IMR-90 (cell line): ENCODE measurements around the gene NES.

Experiments
- CEBPB ChIP-seq: IDR thresholded peaks from 2 replicates; pipeline ENCODE4 v1.6.1; 2012; ENCODE audit warnings: low read depth, low read length, improper control_type of control experiment
- CTCF ChIP-seq: conservative IDR thresholded peaks from 2 replicates; pipeline ENCODE4 v1.5.1; 2012; ENCODE audit warnings: mild to moderate bottlenecking, low read depth, low read length, improper control_type of control experiment
- ELK1 ChIP-seq: fragments of 150-350 bp; IDR thresholded peaks from 2 replicates; pipeline ENCODE4 v1.6.1; 2016; ENCODE audit warnings: low read depth, mild to moderate bottlenecking, low read length, moderate library complexity, borderline replicate concordance
- FOS ChIP-seq: fragments of 150-350 bp; IDR thresholded peaks from 2 replicates; pipeline ENCODE4 v1.6.1; 2016; ENCODE audit warnings: low read depth, low read length
- POLR2A ChIP-seq: IDR thresholded peaks from 2 replicates; pipeline ENCODE4 v1.6.1; 2012; ENCODE audit warnings: mild to moderate bottlenecking, low read depth, low read length
- RAD21 ChIP-seq: IDR thresholded peaks from 2 replicates; pipeline ENCODE4 v1.6.1; 2012; ENCODE audit warnings: low read length, improper control_type of control experiment
- RCOR1 ChIP-seq: IDR thresholded peaks from 2 replicates; pipeline ENCODE4 v1.6.1; 2012; ENCODE audit warnings: mild to moderate bottlenecking, low read length, improper control_type of control experiment; ENCODE audit not compliant: insufficient replicate concordance
- TF ChIP-seq, protein P1 (sequence below): fragments of 150-350 bp; IDR thresholded peaks from 2 replicates; pipeline ENCODE4 v1.6.1; 2017; ENCODE audit warnings: mild to moderate bottlenecking, antibody characterized with exemption, low read length, low read depth

GRCh38 chr1:156706657-156707416 lies 29.6 kb upstream of the NES start:
- TF ChIP-seq CTCF: no peak
- no peak for TF ChIP-seq POLR2A
- no peak for TF ChIP-seq CEBPB
- no peak for TF ChIP-seq RAD21
- no peak for TF ChIP-seq RCOR1
- TF ChIP-seq FOS: no peak
- TF ChIP-seq ELK1: no peak
- TF ChIP-seq, protein P1, sequence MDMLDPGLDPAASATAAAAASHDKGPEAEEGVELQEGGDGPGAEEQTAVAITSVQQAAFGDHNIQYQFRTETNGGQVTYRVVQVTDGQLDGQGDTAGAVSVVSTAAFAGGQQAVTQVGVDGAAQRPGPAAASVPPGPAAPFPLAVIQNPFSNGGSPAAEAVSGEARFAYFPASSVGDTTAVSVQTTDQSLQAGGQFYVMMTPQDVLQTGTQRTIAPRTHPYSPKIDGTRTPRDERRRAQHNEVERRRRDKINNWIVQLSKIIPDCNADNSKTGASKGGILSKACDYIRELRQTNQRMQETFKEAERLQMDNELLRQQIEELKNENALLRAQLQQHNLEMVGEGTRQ: no peak
